ENCODE data around the gene PHF11.

PHF11 gene

DNA sequence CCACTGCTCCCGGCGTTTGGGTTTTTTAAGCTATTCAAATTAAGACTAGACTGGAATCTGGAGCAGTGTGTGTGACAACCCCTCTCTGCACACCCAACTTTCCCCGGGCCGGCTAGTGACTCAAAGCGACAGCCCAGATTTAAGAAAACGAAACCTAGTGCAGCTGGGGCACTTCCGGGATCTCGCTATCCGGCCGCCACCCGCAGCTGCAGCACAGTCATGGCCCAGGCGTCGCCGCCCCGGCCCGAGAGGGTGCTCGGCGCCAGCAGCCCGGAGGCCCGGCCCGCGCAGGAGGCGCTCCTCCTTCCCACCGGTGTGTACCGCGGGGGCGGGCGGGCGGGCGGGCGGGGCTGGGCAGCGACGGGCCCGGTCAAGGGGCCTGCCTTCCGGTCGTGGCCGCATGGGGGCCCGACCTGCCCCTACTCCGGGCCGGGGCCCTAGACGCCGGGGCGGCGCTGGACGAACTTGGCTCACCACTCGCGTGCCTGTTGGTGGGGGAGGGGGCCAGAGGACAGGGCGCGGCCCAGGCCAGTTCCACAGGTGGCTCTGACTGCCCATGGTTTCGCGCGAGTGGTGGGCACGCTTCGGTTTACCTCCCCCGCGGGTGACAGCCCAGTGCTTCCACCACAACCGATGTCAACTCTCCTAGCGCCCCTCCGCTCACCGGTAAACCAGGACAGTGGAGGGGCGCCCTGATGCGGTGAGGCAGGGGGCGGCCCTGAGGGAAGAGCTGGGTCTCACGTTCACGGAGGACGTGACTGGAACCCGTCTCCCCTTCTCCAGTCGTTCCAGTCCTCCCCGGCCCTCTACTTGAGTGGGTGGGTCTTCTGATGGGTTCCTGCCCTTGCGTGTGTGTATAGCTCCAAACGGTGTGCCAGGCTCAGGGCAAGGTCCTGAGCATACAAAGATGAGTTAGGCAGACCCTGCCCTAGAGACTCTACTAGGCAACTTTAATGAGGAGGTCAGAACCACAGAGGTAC lies at the start of gene PHF11:
Gene PHF11, plus strand, starts transcription at position 171 of the 980 bp plus-strand sequence. Its CDS starts 49 bp downstream, at position 220.
- DNase-seq (ENCODE audit: low read depth in 1 of 2, low spot score in 1 of 2) = peak; percentile 71 to 73

DNA sequence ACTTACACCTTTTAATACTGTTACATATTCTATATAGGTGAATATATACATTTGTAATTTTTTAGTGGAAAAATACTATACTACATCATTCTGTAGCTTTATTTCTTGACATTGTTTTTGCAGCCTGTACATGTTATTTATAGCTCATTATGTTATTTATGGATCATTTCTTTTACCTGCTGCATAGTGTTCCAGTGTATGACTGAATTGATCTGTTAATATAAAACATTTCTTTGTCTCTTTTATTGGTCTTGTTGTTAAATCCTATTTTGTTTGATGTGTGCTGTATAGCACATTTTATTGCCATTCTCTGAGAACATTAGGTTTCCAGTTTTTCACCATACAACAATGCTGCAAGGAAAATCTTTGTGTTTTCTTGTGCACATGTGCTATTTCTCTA lies 49.3 kb upstream of the PHF11 start:
- no peak for DNase-seq (ENCODE audit: low read depth in 1 of 2, low spot score in 1 of 2)

DNA sequence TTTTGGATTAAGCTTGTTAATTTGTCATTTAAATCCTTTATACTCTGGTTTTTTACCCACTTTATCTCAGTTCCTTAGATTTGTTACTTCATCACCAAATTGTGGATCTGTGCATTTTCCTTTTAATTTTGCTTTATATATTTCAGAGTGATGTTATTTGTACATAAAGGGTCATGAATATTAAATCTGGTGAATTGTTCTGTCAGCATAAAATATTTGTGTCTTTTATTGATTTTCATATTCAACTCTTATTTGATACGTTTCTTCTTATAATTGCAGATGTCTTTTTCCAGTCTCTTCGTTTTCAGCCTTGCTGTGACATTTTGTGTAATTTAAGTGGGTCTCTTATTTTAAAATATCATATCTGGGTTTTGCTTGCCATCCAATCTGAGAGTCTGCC lies 47.0 kb upstream of the PHF11 start:
- no peak for DNase-seq (ENCODE audit: low read depth in 1 of 2, low spot score in 1 of 2)

DNA sequence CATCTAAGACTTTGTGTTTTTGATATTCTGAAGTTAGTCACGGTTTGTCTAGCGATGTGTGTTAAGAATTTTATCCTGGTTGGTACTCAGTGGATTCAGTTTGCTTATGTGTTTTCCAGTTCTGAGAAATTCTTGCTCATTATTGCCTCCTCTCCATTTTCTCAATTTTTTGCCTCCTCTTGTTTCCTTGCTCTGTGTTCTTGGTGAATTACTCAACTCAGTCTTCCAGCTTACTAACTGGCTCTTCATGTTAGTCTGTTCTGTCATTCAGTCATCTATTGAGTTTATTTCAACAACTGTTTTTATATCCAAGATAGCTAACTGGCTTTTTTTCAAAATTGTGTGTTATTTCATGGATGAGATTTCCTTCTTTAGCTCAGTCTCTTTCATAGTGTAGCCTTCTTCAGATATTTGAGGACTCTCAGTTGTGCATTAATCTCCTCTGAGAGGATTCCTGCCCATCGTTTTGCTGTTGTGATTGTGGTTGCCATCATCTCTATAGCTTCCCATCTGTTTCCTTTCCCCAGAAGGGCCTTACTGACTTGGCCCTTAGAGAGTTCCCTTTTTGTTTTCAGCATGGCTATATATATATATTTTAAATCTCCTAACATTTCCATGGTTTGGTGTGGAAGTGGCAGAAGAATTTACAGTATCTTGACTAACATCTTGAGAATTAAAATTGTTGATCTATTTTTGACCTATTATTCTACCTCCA lies 45.5 kb upstream of the PHF11 start:
- DNase-seq (ENCODE audit: low read depth in 1 of 2, low spot score in 1 of 2) = no peak

DNA sequence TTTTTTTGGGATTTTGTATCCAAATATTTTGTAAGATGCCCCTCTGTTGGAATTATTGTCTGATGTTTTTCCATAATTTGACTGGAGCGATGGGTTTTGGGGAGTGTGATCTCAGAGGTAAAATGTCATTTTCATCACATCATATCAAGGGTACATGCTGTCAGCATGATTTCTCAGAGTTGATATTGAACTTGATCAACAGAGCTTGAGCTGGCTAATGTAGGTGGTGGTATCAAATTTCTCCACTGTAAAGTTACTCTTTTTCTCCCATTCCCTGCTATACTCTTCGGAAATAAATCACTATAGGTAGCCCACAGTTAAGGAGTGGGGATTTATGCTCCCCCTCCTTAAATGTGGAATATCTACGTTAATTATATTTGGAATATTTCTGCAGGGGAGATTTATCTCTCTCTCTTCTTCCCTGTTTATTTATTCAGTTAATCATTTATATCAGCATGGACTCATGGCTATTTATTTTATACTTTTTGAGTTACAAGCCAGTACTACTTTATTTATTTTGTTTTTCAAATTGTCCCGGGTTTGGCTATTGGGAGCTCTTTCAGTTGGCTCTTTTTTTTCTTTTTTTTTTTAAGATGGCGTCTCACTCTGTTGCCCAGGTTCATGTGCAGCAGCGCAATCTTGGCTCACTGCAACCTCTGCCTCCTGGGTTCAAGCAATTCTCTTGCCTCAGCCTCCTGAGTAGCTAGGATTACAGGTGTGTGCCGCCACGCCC lies 42.9 kb upstream of the PHF11 start:
- no peak for DNase-seq (ENCODE audit: low read depth in 1 of 2, low spot score in 1 of 2)

- no peak for DNase-seq (ENCODE audit: low read depth in 1 of 2, low spot score in 1 of 2)
These were observed 42.3 kb upstream of the PHF11 start for GRCh38 chr13:49453465-49453864.

DNA sequence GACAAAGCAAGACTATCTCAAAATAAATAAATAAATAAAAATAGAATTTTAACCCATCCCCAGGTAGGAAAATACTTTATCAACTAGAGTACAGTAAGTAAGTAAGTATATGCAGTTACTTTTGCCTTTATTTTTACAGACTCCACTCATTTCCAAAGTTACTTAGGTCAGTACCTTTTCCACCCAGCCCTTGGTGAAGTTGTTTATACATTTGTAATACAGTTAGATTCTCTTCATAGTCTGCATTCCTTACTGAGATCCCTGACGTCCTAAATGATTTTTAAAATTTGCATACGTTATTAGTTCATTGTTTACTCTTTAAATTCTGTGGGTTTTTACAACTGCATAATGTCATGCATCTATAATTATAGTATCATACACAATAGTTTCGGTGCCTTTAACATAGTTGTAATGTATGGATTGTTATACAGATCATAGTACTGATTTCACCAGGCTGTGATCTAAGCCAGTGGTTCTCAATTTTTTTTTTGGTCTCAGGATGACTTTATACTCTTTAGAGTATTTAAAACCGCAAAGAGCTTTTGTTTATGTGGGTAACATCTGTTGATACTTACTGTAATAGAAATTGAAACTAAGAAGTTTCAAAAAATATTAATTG lies 41.3 kb upstream of the PHF11 start:
- no peak for DNase-seq (ENCODE audit: low read depth in 1 of 2, low spot score in 1 of 2)

GRCh38 chr13:49455007-49455398 lies 40.8 kb upstream of the PHF11 start:
- no peak for DNase-seq (ENCODE audit: low read depth in 1 of 2, low spot score in 1 of 2)

GRCh38 chr13:49456156-49456555 lies 39.6 kb upstream of the PHF11 start:
- no peak for DNase-seq (ENCODE audit: low read depth in 1 of 2, low spot score in 1 of 2)

GRCh38 chr13:49457221-49457620 lies 38.5 kb upstream of the PHF11 start:
- no peak for DNase-seq (ENCODE audit: low read depth in 1 of 2, low spot score in 1 of 2)

DNA sequence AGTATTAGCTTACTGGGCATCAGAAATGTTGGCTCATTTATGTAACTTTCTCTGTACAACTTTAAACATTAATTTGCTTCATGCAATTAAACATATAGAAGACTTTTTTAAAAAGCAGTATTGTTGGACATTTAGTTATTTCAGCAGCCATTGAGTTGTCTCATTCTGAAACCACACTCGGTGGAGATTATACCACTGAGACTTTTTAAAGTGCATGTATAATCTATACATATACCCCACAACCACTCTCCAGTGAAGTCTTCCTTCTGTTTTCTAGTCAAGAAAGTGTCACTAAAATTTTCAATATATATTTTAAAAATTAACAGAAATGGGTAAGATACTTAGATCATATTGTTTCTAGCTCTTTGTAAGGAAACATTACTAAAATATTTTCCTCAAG lies 36.2 kb upstream of the PHF11 start:
- no peak for DNase-seq (ENCODE audit: low read depth in 1 of 2, low spot score in 1 of 2)

GRCh38 chr13:49464085-49464484 lies 31.7 kb upstream of the PHF11 start:
- no peak for DNase-seq (ENCODE audit: low read depth in 1 of 2, low spot score in 1 of 2)

GRCh38 chr13:49464621-49465325 lies 31.0 kb upstream of the PHF11 start:
- no peak for DNase-seq (ENCODE audit: low read depth in 1 of 2, low spot score in 1 of 2)

- no peak for DNase-seq (ENCODE audit: low read depth in 1 of 2, low spot score in 1 of 2)
These were observed 29.4 kb upstream of the PHF11 start for GRCh38 chr13:49466292-49466838.

DNA sequence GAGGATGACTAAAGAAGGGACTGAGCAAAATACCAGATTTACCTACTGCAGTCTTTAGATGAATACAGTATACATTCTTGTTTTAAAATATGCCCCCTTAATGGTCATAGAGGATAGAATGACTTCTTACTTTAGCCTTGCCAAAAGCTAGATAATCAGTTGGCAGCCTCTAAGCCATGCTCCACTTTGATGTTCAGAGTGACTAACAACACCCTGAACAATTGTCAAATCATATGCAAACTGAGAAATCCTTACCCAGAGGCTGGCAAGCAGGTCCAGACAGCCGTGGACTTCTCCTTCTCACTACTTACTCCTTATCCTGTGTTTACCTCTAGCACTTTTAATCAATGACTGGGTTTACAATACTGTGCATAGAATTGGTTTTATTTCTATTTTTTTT lies 23.6 kb upstream of the PHF11 start:
- no peak for DNase-seq (ENCODE audit: low read depth in 1 of 2, low spot score in 1 of 2)

- DNase-seq (ENCODE audit: low read depth in 1 of 2, low spot score in 1 of 2) = no peak
These were observed 19.2 kb upstream of the PHF11 start for GRCh38 chr13:49476529-49476928.

DNA sequence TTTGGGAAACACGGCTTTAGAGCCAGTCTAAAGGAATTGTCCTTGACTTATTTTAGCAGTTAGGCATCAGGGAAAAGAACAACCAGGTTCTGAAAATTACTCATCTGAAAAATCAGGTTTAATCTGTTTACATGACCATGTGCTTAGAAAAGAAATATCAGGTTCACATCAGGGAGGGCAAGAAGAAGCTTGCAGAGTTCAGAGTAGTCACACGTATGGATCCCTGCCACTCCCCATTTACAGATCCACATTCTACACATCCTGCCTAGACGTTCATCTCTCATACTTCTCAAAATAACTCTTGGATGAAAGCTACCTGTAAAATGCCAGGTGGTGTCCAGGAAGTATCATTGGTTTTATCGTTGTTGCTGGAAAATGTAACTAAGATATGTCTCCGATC lies 14.0 kb upstream of the PHF11 start:
- DNase-seq (ENCODE audit: low read depth in 1 of 2, low spot score in 1 of 2) = no peak

DNA sequence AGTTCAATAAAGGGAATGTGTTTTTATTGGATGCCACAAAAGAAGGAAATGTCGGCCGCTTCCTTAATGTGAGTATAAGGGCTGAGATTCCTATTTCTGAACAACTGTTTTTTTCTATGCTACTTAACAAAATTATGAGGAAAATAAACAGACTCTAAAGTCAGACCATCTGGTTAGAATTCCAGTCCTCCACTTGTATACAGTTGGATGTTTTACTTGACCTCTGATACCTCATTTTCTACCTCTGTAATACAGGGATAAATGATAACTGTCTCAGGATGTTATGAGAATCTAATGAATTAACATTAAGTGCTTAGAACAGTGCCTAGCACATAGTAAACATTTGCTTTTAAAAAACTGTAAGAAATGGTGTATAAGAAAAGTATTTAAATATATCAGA lies 7.2 kb upstream of the PHF11 start:
- no peak for DNase-seq (ENCODE audit: low read depth in 1 of 2, low spot score in 1 of 2)

DNA sequence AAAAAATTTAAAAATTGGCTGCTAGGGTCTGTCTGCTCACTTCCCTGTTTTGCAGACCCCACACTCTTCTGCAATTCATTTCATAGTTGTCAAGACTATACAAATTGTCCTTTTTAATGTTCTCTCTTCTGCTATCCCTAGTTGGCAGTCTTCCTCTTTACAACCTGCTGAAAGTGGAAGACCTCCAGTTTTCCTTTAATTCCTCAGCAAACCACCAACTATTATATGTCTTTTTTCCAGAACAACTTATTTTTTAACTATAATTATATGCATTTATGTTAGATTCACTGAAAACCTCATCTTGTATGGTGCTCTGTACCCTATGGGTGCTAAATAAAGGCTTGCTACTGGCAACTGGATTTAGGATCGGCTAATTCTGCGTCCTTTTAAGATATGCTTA lies 1.1 kb upstream of the PHF11 start:
- no peak for DNase-seq (ENCODE audit: low read depth in 1 of 2, low spot score in 1 of 2)

DNA sequence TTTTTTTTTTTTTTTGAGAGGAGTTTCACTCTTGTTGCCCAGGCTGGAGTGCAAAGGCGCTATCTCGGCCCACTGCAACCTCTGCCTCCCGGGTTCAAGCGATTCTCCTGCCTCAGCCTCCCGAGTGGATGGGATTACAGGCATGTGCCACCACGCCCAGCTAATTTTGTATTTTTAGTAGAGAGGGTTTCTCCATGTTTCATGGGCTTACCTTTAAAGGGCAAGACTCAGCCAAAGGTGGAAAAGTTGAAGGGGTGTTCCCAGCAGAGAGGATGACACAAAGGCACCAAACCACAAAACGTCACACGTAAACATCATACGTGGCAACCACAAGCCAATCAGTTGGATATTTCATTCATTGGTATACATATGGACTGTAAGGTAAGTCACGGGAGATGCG lies 1.1 kb downstream of the PHF11 start:
- peak in 1 of 2 donors; percentile 18 for DNase-seq (ENCODE audit: low read depth in 1 of 2, low spot score in 1 of 2)
